ENCODE data around the gene BDNF. TPM values are rescaled to one million over a fixed set of nuclear protein-coding genes. Genes with fewer than 3 reads are reported as not detected.
"Not testable (repeated sequence)": the region's sequence is repeated elsewhere in the genome, so short reads cannot be mapped to it uniquely, and the experiment has no call there.

BDNF gene
- 22.8 TPM for polyA plus RNA-seq (2013, experiment 1 of 2; ENCODE audit: insufficient read length)
- polyA plus RNA-seq (2013, experiment 2 of 2; ENCODE audit: insufficient read length) = 32.2 TPM

GRCh38 chr11:27700351-27701301 is at the start of gene BDNF:
Gene BDNF, minus strand, starts transcription at chr11:27700455. Its CDS starts 41,891 bp downstream, at chr11:27658564.
- peak; percentile 65 for DNase-seq

- DNase-seq = no peak
Measured at GRCh38 chr11:27740362-27741013, 40.2 kb upstream of the BDNF start.

DNA sequence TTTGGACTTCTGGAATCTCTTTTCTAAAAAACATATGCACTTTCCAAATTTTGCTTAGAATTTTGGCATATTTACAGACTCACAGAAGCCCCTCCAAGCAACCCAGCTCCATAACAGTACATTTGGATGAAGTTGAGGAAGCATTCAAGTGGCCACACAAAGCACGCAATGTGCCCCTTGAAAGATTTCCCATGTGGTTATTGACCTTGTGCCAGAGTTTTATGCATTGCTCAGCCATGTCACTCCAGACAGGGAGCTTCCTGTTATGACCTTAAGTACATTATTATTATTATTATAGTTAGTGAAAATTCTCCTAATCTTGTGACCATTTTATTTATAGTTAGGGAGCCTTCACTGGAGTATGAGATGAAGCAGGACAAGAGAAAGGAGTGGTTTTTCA is 35.0 kb upstream of the BDNF start:
- peak; percentile 42 for DNase-seq

DNA sequence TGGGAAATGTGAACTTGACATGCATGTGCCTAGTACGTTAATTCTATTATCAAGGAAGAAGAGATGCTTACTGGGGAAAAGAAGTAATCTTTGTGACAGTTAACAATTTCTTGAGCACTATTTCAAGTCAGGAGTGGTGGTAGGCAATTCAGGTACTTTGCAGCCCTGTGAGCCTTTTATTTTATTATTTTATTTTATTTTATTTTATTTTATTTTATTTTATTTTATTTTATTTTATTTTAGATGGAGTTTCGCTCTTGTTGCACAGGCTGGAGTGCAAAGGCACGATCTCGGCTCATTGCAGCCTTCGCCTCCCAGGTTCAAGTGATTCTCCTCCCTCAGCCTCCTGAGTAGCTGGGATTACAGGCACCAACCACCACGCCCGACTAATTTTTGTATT is 31.5 kb upstream of the BDNF start:
- DNase-seq = not testable (repeated sequence)

DNA sequence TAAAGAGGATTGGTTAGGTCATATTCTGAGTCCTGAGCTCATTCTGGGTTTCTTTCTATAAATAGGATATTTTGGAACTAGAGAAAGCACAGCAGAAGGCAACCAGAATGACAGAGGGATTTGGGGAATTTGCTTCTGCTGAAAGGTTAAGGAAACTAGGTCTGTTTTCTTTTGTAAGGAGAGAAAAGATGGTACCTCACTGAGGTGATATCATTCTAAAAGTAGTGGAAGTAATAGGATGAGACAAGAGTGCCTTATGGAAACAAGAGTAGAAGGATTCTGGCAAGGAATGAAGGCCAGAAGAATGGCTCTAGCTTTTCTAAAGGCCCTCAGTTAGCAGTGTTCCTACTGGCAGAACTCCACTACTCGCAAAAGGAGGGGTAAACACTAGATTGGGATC is 26.7 kb upstream of the BDNF start:
- DNase-seq = no peak

- no peak for DNase-seq
Measured at GRCh38 chr11:27723687-27724086, 23.4 kb upstream of the BDNF start.

DNA sequence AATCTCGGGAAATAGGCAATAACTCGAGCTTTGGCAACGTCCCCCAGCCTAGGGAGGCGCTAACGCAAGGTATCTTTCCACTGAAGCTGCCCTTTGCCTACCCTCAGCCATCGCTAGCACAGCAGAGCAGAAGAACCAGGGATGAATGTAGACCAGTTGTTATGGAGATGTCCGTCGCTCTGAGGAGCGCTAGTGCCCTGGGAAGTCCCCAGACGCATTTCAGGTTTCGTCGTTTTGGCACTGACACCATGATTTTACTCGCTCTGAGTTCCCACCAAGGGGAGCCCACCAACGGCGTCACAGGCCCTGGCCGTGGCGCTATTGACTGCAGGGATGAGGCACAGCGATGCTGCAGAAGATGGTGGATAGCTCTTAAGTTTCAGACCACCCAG is 22.7 kb upstream of the BDNF start:
- DNase-seq = no peak

DNA sequence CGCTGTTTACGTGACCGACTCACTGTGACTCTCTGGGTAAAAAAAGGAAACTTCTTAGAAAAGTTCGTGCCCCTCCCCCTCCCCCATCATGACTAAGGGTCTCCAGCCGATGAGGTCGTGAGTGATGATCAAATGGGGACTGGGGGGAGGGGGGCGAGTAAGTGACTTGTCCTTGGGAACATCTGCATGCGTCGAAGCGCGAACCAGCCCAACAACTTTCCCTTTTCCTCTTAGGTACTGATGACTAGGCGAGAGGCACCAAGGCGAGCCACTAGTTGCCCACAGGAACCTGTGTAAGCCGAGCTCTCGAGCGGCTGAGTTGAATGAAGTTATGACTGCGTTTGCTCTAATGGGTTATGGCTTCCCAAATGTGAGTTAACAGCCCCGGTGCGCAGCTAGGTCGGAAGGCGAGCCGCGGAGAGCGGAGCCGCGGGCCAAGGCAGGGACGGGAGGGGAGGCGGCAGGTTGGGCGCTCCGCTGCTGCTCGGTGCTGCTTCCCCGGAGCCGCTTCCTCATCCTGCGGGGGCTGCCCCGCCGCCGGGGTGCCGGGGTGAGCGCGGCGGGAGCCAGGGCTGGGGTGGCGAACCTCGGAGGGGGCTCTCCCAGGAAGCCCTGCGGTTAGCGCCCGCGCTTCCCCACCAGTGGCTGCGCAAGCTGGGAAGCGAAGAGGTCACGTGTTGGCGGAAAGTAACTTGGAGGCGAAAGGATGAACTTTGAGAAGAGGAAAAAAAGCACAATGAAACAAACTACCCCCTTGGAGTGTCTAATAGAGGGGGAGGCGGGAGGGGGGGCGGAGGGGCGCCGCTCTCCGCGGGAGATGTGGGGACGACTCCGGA is 22.1 kb upstream of the BDNF start:
- peak; percentile 41 for DNase-seq

DNA sequence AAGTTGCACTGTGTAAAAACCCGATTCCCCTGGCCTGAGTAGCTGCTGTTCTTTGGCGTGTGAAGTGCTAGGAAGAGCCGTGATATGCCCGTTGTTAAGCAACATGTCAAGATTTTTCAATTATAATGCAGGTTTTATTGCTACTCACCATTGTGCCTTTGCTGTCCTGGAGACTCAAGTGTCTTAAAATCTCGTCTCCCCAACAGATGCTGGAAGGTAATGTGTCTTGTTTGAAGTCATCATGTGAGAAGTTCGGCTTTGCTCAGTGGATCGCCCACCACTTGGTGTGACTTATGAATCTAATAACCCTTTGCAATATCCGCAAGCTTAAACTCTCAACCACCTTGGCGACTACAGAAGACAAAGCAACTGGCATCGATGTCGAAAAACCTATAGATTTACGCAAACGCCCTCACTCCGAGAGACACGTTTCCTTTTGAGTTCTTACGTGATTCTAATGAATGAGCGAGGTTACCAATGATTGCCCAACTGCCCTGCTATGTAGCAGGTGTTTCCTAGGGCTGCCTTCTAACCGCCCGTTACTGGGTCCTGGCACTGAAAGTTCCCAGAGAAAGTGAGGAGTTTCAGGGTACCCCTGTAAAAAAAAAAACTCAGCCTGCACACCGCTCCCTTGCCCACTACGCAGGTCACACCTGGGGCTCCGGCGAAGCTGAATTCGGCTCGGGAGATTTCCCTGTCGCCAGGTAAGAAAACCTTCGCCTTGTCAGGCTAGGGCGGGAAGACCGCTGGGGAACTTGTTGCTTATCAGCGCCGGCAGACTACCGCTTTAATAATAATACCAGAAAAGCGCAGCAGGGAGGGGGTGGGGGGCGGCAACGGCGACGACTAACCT is 21.2 kb upstream of the BDNF start:
- DNase-seq = no peak

GRCh38 chr11:27720277-27720830 is 20.1 kb upstream of the BDNF start:
- DNase-seq = peak; percentile 66

DNA sequence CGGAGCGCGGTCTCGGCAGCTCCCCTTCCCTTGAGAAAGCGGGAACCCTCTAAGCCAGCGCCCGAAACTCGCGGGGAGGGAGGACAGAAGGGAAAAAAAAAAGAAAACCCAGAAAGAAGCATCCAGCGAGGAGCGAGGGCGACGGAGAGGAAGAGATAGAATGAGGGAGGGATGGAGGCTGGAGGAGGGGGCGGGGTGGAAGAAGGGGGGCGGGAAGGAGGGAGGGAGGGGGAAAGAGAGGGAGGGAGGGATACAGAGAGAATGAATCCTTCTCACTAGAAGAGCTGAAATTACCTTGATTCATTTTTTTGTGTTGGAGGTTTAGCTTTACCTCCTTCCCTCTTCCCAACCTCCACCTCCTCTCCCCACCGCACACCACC is 19.3 kb upstream of the BDNF start:
- peak; percentile 8 for DNase-seq

DNA sequence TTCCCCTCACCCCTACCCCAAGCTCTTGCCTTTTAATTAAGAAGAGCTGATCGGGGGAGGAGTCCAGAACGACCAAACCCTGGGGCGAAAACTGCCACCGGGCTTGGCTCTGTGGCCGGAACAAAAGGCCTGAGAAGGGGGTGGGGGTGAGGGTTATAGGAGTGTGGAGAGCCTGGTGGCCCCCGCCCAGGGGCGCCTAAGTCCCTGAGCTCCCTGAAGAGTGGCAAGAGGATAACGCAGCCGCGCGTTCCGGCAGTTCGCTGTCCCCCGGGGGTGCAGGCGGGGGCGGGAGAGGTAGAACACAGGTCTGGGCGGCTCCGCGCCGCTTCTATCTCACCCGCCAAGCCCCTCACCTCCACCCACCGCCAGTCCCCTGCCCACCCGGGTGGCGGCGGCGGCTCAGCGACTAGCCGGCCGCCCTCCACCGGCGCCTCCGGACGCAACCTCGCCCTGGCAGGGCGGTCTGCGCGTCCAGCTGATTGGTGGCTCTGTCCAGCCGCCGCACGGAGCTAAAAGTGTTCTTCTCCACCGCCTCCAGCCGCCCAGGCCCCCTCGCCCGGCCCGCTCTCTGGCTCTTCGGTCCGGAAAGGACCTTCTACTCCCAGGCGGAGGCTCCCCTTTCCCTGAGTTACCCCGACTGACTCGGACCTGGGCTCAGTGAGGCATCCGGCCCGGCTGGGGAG is 18.7 kb upstream of the BDNF start:
- peak; percentile 67 for DNase-seq

DNA sequence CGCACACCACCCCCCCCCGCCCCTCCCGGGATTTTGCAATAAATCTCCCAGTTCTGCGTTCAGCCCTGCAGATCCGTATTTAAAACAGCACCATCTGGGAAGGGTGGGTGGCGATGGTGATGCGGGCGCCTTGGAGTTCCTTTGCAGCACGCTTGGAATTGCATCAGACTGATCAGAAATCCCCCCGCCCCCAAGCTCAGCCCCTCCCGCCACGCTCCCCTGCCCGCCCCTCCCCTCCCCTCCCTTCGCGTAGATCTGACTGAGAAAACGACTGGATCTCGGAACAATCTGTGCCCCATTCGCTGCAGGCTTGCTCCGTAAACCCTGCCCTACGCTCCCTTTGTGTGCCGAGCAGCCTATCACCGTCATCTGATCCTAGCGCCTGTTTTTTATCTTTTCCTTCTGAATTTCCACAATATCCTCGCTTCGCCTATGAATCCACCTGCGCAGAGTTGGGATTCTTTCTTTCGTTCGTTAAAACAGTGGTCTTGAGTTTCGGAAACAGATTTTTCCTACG is 18.1 kb upstream of the BDNF start:
- DNase-seq = peak; percentile 89

GRCh38 chr11:27717801-27718229 is 17.6 kb upstream of the BDNF start:
- no peak for DNase-seq

- DNase-seq = peak; percentile 33
Measured at GRCh38 chr11:27717377-27717776, 17.1 kb upstream of the BDNF start.

- DNase-seq = peak; percentile 50
Measured at GRCh38 chr11:27716835-27717234, 16.6 kb upstream of the BDNF start.

- DNase-seq = no peak
Measured at GRCh38 chr11:27716216-27716615, 16.0 kb upstream of the BDNF start.

GRCh38 chr11:27711725-27712124 is 11.5 kb upstream of the BDNF start:
- no peak for DNase-seq

- no peak for DNase-seq
Measured at GRCh38 chr11:27710536-27710935, 10.3 kb upstream of the BDNF start.

DNA sequence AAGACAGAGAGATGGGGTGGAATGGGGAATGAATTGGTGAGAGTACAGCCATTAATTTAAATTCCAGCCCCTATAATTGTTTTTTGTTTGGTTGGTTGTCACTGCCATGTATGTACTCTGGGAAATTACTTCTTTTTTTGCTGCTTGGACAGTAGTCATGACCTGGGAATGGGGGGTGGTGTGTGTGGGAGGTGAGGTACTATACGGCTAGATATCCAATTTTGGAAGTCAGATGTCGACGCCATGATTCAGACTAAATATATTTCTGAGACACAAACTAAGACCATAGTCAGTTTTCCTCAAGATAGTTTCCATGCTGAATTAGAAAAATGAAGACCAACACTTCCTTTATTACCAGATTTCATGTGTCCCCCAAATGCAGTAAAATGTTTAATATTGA is 7.4 kb upstream of the BDNF start:
- no peak for DNase-seq

Measured in fibroblast of skin of back (primary cell).